GM18519 (cell line): Measurements from ENCODE around the gene ANP32A.
"Not testable (repeated sequence)": the region's sequence is repeated elsewhere in the genome, so short reads cannot be mapped to it uniquely, and the experiment has no call there.

ENCODE experiments used
- ATAC-seq: cut with Tn5 transposase; IDR thresholded peaks from one replicate; pipeline ENCODE4 v1.9.1; 2021; ENCODE audit warnings: mild to moderate bottlenecking, moderate library complexity; ENCODE audit not compliant: unreplicated experiment, low FRiP score

ANP32A gene

GRCh38 chr15:68759982-68760579 lies 60.6 kb downstream of the ANP32A start:
- ATAC-seq = not testable (repeated sequence)

GRCh38 chr15:68755731-68756130 lies 65.0 kb downstream of the ANP32A start:
- ATAC-seq = no peak

- ATAC-seq = no peak
These were observed 69.1 kb downstream of the ANP32A start for GRCh38 chr15:68751622-68752021.

- ATAC-seq = no peak
These were observed 70.9 kb downstream of the ANP32A start for GRCh38 chr15:68749793-68750192.

- ATAC-seq = no peak
These were observed 71.3 kb downstream of the ANP32A start for GRCh38 chr15:68749365-68749764.

GRCh38 chr15:68743256-68743655 lies 77.4 kb downstream of the ANP32A start:
- ATAC-seq = no peak

GRCh38 chr15:68739390-68740080 lies 81.2 kb downstream of the ANP32A start:
- no peak for ATAC-seq

- no peak for ATAC-seq
These were observed 85.1 kb downstream of the ANP32A start for GRCh38 chr15:68735610-68736009.

- no peak for ATAC-seq
These were observed 85.8 kb downstream of the ANP32A start for GRCh38 chr15:68734881-68735280.

- ATAC-seq = no peak
These were observed 86.3 kb downstream of the ANP32A start for GRCh38 chr15:68734352-68734751.

- ATAC-seq = no peak
These were observed 87.0 kb downstream of the ANP32A start for GRCh38 chr15:68733666-68734065.

- ATAC-seq = no peak
These were observed 88.2 kb downstream of the ANP32A start for GRCh38 chr15:68732451-68732850.

GRCh38 chr15:68730976-68731897 lies 89.5 kb downstream of the ANP32A start:
- ATAC-seq = no peak

- no peak for ATAC-seq
These were observed 90.2 kb downstream of the ANP32A start for GRCh38 chr15:68730471-68730919.

GRCh38 chr15:68729789-68730411 lies 90.8 kb downstream of the ANP32A start:
- ATAC-seq = no peak
